GM12873 (cell line): ENCODE data around the gene COPB2.
A peak's percentile ranks its signal among the peaks of the same experiment; 100 is the strongest.

Experiments used
- CTCF ChIP-seq: IDR thresholded peaks from 2 replicates; pipeline ENCODE4 v1.5.1; 2012; ENCODE audit warnings: low read depth, mild to moderate bottlenecking, moderate library complexity, low read length, control low read depth; ENCODE audit not compliant: insufficient read depth; ENCODE audit errors: missing control alignments

Gene COPB2

GRCh38 chr3:139389552-139390368, at the start of gene COPB2:
COPB2 (minus strand) TSS chr3:139389647; CDS start chr3:139389550, 97 bp downstream.
- no peak for TF ChIP-seq CTCF

GRCh38 chr3:139434764-139435307, 45.4 kb upstream of the COPB2 start:
- TF ChIP-seq CTCF = no peak

- TF ChIP-seq CTCF = no peak
Observed at GRCh38 chr3:139434228-139434627, 44.8 kb upstream of the COPB2 start.

- no peak for TF ChIP-seq CTCF
Observed at GRCh38 chr3:139433089-139433488, 43.6 kb upstream of the COPB2 start.

GRCh38 chr3:139430493-139430892, 41.0 kb upstream of the COPB2 start:
- TF ChIP-seq CTCF = no peak

GRCh38 chr3:139427283-139428060, 38.0 kb upstream of the COPB2 start:
- TF ChIP-seq CTCF = peak; percentile 74
